DOHH2 (cell line): ENCODE measurements around the gene GP1BB.

Source experiments
- H3F3A ChIP-seq: fragments of 200-600 bp; sonication (generic), shearing (Covaris generic); 2 replicates; pipeline ENCODE4 v1.6.0; 2016; ENCODE audit warnings: antibody characterized with exemption, mild to moderate bottlenecking; ENCODE audit not compliant: control insufficient read depth, insufficient read depth
- H3K27ac ChIP-seq: fragments of 200-600 bp; sonication (generic); 2 replicates; pipeline ENCODE4 v1.5.1; 2014; ENCODE audit warnings: low read depth, mild to moderate bottlenecking, low read length, moderate library complexity
- H3K27me3 ChIP-seq: fragments of 200-600 bp; sonication (generic); 2 replicates; pipeline ENCODE4 v1.6.1; 2014; ENCODE audit warnings: mild to moderate bottlenecking, low read length, mixed read lengths; ENCODE audit not compliant: control insufficient read depth
- H3K36me3 ChIP-seq: fragments of 200-600 bp; sonication (generic); 2 replicates; pipeline ENCODE4 v1.6.1; 2014; ENCODE audit warnings: mild to moderate bottlenecking, low read length, moderate library complexity, mixed read lengths; ENCODE audit not compliant: control insufficient read depth
- H3K4me1 ChIP-seq: fragments of 200-600 bp; sonication (generic); 2 replicates; pipeline ENCODE4 v1.6.1; 2014; ENCODE audit warnings: mild to moderate bottlenecking, low read length, mixed read lengths; ENCODE audit not compliant: control insufficient read depth
- H3K4me2 ChIP-seq: fragments of 200-600 bp; sonication (generic); 2 replicates; pipeline ENCODE4 v1.6.0; 2014; ENCODE audit warnings: mild to moderate bottlenecking, low read length, moderate library complexity
- H3K4me3 ChIP-seq: fragments of 200-600 bp; sonication (generic); 2 replicates; pipeline ENCODE4 v1.5.1; 2014; ENCODE audit warnings: mild to moderate bottlenecking, low read length, mixed read lengths
- H3K79me2 ChIP-seq: fragments of 200-600 bp; sonication (generic); 2 replicates; pipeline ENCODE4 v1.6.1; 2014; ENCODE audit warnings: mild to moderate bottlenecking, low read length, mixed read lengths; ENCODE audit not compliant: control insufficient read depth
- H3K9me2 ChIP-seq: fragments of 200-600 bp; sonication (generic); replicated peaks from 2 replicates; pipeline ENCODE4 v1.6.1; 2014; ENCODE audit warnings: mild to moderate bottlenecking, low read length, mixed read lengths; ENCODE audit not compliant: control insufficient read depth
- H3K9me3 ChIP-seq: fragments of 200-600 bp; sonication (generic); 2 replicates; pipeline ENCODE4 v1.6.1; 2014; ENCODE audit warnings: antibody characterized with exemption, low read length, mixed read lengths; ENCODE audit not compliant: control insufficient read depth, insufficient read depth
- H4K20me1 ChIP-seq: fragments of 200-600 bp; sonication (generic); 2 replicates; pipeline ENCODE4 v1.6.0; 2014; ENCODE audit warnings: low read depth, mild to moderate bottlenecking, antibody characterized with exemption, low read length, moderate library complexity; ENCODE audit not compliant: control insufficient read depth, insufficient read depth
- CTCF ChIP-seq: fragments of 200-600 bp; sonication (generic); IDR thresholded peaks from one replicate; pipeline ENCODE4 v1.5.1; 2014; ENCODE audit warnings: antibody characterized with exemption, mild to moderate bottlenecking, low read depth, low read length; ENCODE audit not compliant: poor library complexity, severe bottlenecking
- EZH2phosphoT487 ChIP-seq: fragments of 200-600 bp; sonication (generic); IDR thresholded peaks from 2 replicates; pipeline ENCODE4 v1.6.1; 2017; ENCODE audit warnings: borderline replicate concordance, mild to moderate bottlenecking, antibody characterized with exemption, low read length, moderate library complexity, mixed read lengths

GP1BB gene

GRCh38 chr22:19751497-19752245 lies 28.3 kb downstream of the GP1BB start:
- H3K9me2 ChIP-seq: no peaks in the 10 kb centered on the region
- no peak overlapping the region for H3K4me2 ChIP-seq
- H3K27me3 ChIP-seq: peaks cover 41% of the 10 kb centered on the region
- H4K20me1 ChIP-seq: no peaks in the 10 kb centered on the region
- no peak overlapping the region for H3K27ac ChIP-seq
- H3F3A ChIP-seq: no peaks in the 10 kb centered on the region
- peaks cover 7% of the 10 kb centered on the region for H3K4me1 ChIP-seq
- no peak overlapping the region for H3K4me3 ChIP-seq
- H3K36me3 ChIP-seq: no peaks in the 10 kb centered on the region
- no peaks in the 10 kb centered on the region for H3K9me3 ChIP-seq
- H3K79me2 ChIP-seq: no peaks in the 10 kb centered on the region
- TF ChIP-seq EZH2phosphoT487 (no peak), CTCF (no peak)

- Histone ChIP-seq H3K36me3 (no peaks in the 10 kb centered on the region), H3F3A (no peaks in the 10 kb centered on the region), H3K4me3 (no peak overlapping the region), H3K9me3 (no peaks in the 10 kb centered on the region), H3K27me3 (peaks cover 55% of the 10 kb centered on the region), H4K20me1 (no peaks in the 10 kb centered on the region), H3K4me1 (peaks cover 21% of the 10 kb centered on the region), H3K27ac (no peak overlapping the region), H3K9me2 (no peaks in the 10 kb centered on the region), H3K4me2 (no peak overlapping the region), H3K79me2 (no peaks in the 10 kb centered on the region)
- TF ChIP-seq CTCF (peak; percentile 54), EZH2phosphoT487 (no peak)
These were observed 29.9 kb downstream of the GP1BB start for GRCh38 chr22:19753090-19753842.

- Histone ChIP-seq H3K4me1 (peaks cover 21% of the 10 kb centered on the region), H3K27me3 (peaks cover 64% of the 10 kb centered on the region), H3K4me2 (no peak overlapping the region), H3K79me2 (no peaks in the 10 kb centered on the region), H3K36me3 (no peaks in the 10 kb centered on the region), H3K4me3 (no peak overlapping the region), H4K20me1 (no peaks in the 10 kb centered on the region), H3K27ac (no peak overlapping the region), H3K9me3 (no peaks in the 10 kb centered on the region), H3F3A (no peaks in the 10 kb centered on the region), H3K9me2 (no peaks in the 10 kb centered on the region)
- no peak for TF ChIP-seq EZH2phosphoT487
These were observed 30.8 kb downstream of the GP1BB start for GRCh38 chr22:19753996-19754700.
